ENCODE data around the gene NDFIP2.

- TF ChIP-seq CTCF (IDR thresholded peaks at IDR 0.05) (no peak), POLR2AphosphoS5 (IDR thresholded peaks at IDR 0.05) (no peak)
Measured at GRCh38 chr13:79571147-79571546, 90.2 kb downstream of the NDFIP2 start.
